IPS-NIHi7 (cell line): ENCODE measurements around the gene ADAP1.
"Not testable (repeated sequence)": the region's sequence is repeated elsewhere in the genome, so short reads cannot be mapped to it uniquely, and the experiment has no call there.

Source experiments
- DNase-seq: peaks from one replicate; pipeline ENCODE4 v3.0.0; 2012; ENCODE audit warnings: mixed read lengths; ENCODE audit errors: extremely low spot score

ADAP1 gene

GRCh38 chr7:882336-883035 is 72.0 kb downstream of the ADAP1 start:
- DNase-seq = no peak

GRCh38 chr7:881441-882234 is 72.8 kb downstream of the ADAP1 start:
- DNase-seq = no peak

GRCh38 chr7:880450-880849 is 74.0 kb downstream of the ADAP1 start:
- no peak for DNase-seq

- DNase-seq = no peak
Measured at GRCh38 chr7:879706-880105, 74.8 kb downstream of the ADAP1 start.

GRCh38 chr7:879093-879492 is 75.4 kb downstream of the ADAP1 start:
- DNase-seq = no peak

- no peak for DNase-seq
Measured at GRCh38 chr7:877312-878232, 76.9 kb downstream of the ADAP1 start.

- DNase-seq = no peak
Measured at GRCh38 chr7:876972-877311, 77.5 kb downstream of the ADAP1 start.

- peak; percentile 93 for DNase-seq
Measured at GRCh38 chr7:876077-876971, 78.2 kb downstream of the ADAP1 start, which contains the start of gene GET4. GET4 (plus strand) TSS chr7:876554; CDS start chr7:876646, 92 bp downstream.

- no peak for DNase-seq
Measured at GRCh38 chr7:875476-876076, 78.9 kb downstream of the ADAP1 start.

GRCh38 chr7:875051-875450 is 79.4 kb downstream of the ADAP1 start:
- DNase-seq = no peak

- DNase-seq = no peak
Measured at GRCh38 chr7:874031-874749, 80.3 kb downstream of the ADAP1 start.

- DNase-seq = peak; percentile 96
Measured at GRCh38 chr7:873367-874002, 81.0 kb downstream of the ADAP1 start.

- not testable (repeated sequence) for DNase-seq
Measured at GRCh38 chr7:872685-873084, 81.8 kb downstream of the ADAP1 start.

- DNase-seq = no peak
Measured at GRCh38 chr7:871900-872537, 82.5 kb downstream of the ADAP1 start.

- no peak for DNase-seq
Measured at GRCh38 chr7:869348-869747, 85.1 kb downstream of the ADAP1 start.

GRCh38 chr7:868189-868486 is 86.3 kb downstream of the ADAP1 start:
- no peak for DNase-seq

GRCh38 chr7:867406-868188 is 86.9 kb downstream of the ADAP1 start:
- DNase-seq = no peak

GRCh38 chr7:867001-867405 is 87.5 kb downstream of the ADAP1 start:
- no peak for DNase-seq
